ENCODE data around the gene SIVA1.

The SIVA1 gene

GRCh38 chr14:104784218-104784568 lies 31.2 kb downstream of the SIVA1 start:
- H3K4me3 ChIP-seq (ENCODE audit: insufficient read depth, low read length, poor library complexity, severe bottlenecking) = no peak overlapping the region
- H3K36me3 ChIP-seq (ENCODE audit: low read length) = no peaks in the 10 kb centered on the region
- no peaks in the 10 kb centered on the region for H3K79me2 ChIP-seq (ENCODE audit: insufficient read depth, low read length)
- no peaks in the 10 kb centered on the region for H3K9me2 ChIP-seq (replicated peaks; ENCODE audit: insufficient read depth, low read length)
- no peaks in the 10 kb centered on the region for H3F3A ChIP-seq (ENCODE audit: insufficient read depth)
- no peak overlapping the region for H3K9ac ChIP-seq (ENCODE audit: low read length)
- TF ChIP-seq EZH2phosphoT487 (conservative IDR thresholded peaks at IDR 0.05; ENCODE audit: low read length) = no peak
- TF ChIP-seq CTCF (IDR thresholded peaks at IDR 0.05; ENCODE audit: insufficient read depth, low read length, poor library complexity, severe bottlenecking) = no peak
- H2AFZ ChIP-seq (ENCODE audit: low read depth, low read length, severe bottlenecking) = no peak overlapping the region
- no peaks in the 10 kb centered on the region for H4K20me1 ChIP-seq (ENCODE audit: low read depth, low read length)
- H3K27ac ChIP-seq (ENCODE audit: low read depth, low read length) = no peak overlapping the region
- H3K9me3 ChIP-seq (ENCODE audit: insufficient read depth, low read length) = no peaks in the 10 kb centered on the region
- H3K4me2 ChIP-seq (ENCODE audit: low read depth, low read length, poor library complexity, severe bottlenecking) = no peak overlapping the region
- H3K27me3 ChIP-seq (ENCODE audit: low read length) = no peaks in the 10 kb centered on the region

- H3K36me3 ChIP-seq (ENCODE audit: low read length) = no peaks in the 10 kb centered on the region
- no peaks in the 10 kb centered on the region for H3K9me3 ChIP-seq (ENCODE audit: insufficient read depth, low read length)
- no peaks in the 10 kb centered on the region for H3K9me2 ChIP-seq (replicated peaks; ENCODE audit: insufficient read depth, low read length)
- H3F3A ChIP-seq (ENCODE audit: insufficient read depth) = no peaks in the 10 kb centered on the region
- no peak for TF ChIP-seq EZH2phosphoT487 (conservative IDR thresholded peaks at IDR 0.05; ENCODE audit: low read length)
- TF ChIP-seq CTCF (IDR thresholded peaks at IDR 0.05; ENCODE audit: insufficient read depth, low read length, poor library complexity, severe bottlenecking) = no peak
- H2AFZ ChIP-seq (ENCODE audit: low read depth, low read length, severe bottlenecking) = no peak overlapping the region
- H3K4me3 ChIP-seq (ENCODE audit: insufficient read depth, low read length, poor library complexity, severe bottlenecking) = no peak overlapping the region
- H3K79me2 ChIP-seq (ENCODE audit: insufficient read depth, low read length) = no peaks in the 10 kb centered on the region; the same call in 1 of the 2 replicates
- no peaks in the 10 kb centered on the region for H4K20me1 ChIP-seq (ENCODE audit: low read depth, low read length)
- no peaks in the 10 kb centered on the region for H3K27me3 ChIP-seq (ENCODE audit: low read length)
- no peak overlapping the region for H3K27ac ChIP-seq (ENCODE audit: low read depth, low read length)
- no peak overlapping the region for H3K4me2 ChIP-seq (ENCODE audit: low read depth, low read length, poor library complexity, severe bottlenecking)
- no peak overlapping the region for H3K9ac ChIP-seq (ENCODE audit: low read length)
Measured at GRCh38 chr14:104784846-104785707, 32.1 kb downstream of the SIVA1 start.

- Histone ChIP-seq H3K4me2 (ENCODE audit: low read depth, low read length, poor library complexity, severe bottlenecking) (no peak overlapping the region), H3K4me3 (ENCODE audit: insufficient read depth, low read length, poor library complexity, severe bottlenecking) (no peak overlapping the region), H3K27ac (ENCODE audit: low read depth, low read length) (no peak overlapping the region), H3K9ac (ENCODE audit: low read length) (no peak overlapping the region), H3K27me3 (ENCODE audit: low read length) (no peaks in the 10 kb centered on the region), H3K36me3 (ENCODE audit: low read length) (no peaks in the 10 kb centered on the region), H4K20me1 (ENCODE audit: low read depth, low read length) (no peaks in the 10 kb centered on the region), H3K9me3 (ENCODE audit: insufficient read depth, low read length) (no peaks in the 10 kb centered on the region), H2AFZ (ENCODE audit: low read depth, low read length, severe bottlenecking) (no peak overlapping the region), H3K79me2 (ENCODE audit: insufficient read depth, low read length) (no peaks in the 10 kb centered on the region; the same call in 1 of the 2 replicates), H3K9me2 (replicated peaks; ENCODE audit: insufficient read depth, low read length) (no peaks in the 10 kb centered on the region), H3F3A (ENCODE audit: insufficient read depth) (no peaks in the 10 kb centered on the region)
- TF ChIP-seq EZH2phosphoT487 (conservative IDR thresholded peaks at IDR 0.05; ENCODE audit: low read length) (no peak), CTCF (IDR thresholded peaks at IDR 0.05; ENCODE audit: insufficient read depth, low read length, poor library complexity, severe bottlenecking) (no peak)
Measured at GRCh38 chr14:104785708-104786080, 32.7 kb downstream of the SIVA1 start.

All from SU-DHL-6 (cell line).